Gastroesophageal sphincter (tissue), 3 donors: ENCODE measurements around the gene PIP5K1B.

Source experiments
- CTCF ChIP-seq, 4 experiments: fragments of 200-600 bp in 2 of 4; fragments of 450-650 bp in 2 of 4; sonication (generic) in 1 of 4; IDR thresholded peaks; one replicate each; pipeline ENCODE4 v1.5.1; 2017 to 2019; ENCODE audit warnings: antibody characterized with exemption in 4 of 4, mild to moderate bottlenecking in 2 of 4, moderate library complexity in 2 of 4
- EP300 ChIP-seq: sonication (generic); formaldehyde crosslinking; IDR thresholded peaks from one replicate; pipeline ENCODE4 v1.6.1; 2017; ENCODE audit warnings: antibody characterized with exemption, mild to moderate bottlenecking
- POLR2A ChIP-seq, 2 donors: fragments of 450-650 bp; IDR thresholded peaks; one replicate each; pipeline ENCODE4 v1.6.1; 2017; ENCODE audit warnings: antibody characterized with exemption in 2 of 2, mild to moderate bottlenecking in 2 of 2, moderate library complexity in 1 of 2
- POLR2AphosphoS5 ChIP-seq: sonication (generic); formaldehyde crosslinking; IDR thresholded peaks from one replicate; pipeline ENCODE4 v1.6.1; 2017; ENCODE audit warnings: antibody characterized with exemption

DNA sequence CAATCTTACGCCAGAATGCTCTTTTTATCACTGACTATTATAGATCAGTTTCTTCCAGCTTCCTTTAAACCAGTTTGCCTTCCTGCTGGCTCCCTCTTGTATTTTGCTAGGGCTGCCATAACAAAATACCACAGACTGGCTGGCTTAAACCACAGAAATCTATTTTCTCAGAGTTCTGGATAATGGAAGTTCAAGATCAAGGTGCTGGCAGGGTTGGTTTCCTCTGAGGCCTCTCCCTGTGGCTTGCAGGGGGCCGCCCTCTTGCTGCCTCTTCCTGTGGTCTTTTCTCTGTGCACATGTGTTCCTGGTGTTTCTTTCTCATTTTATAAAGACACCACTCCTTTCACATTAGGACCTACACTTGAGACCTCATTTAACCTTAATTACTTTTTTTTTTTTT is 323.7 kb downstream of the PIP5K1B start:
- TF ChIP-seq CTCF (IDR thresholded peaks at IDR 0.05), result no peak
- TF ChIP-seq POLR2A (IDR thresholded peaks at IDR 0.05), result no peak
- TF ChIP-seq POLR2AphosphoS5, result no peak
- TF ChIP-seq EP300, result no peak
